T-helper 1 cell treated with Interleukin-12 subunit alpha and Interleukin-12 subunit beta and Interleukin-4 antibody, amounts not matched to agents 30 μg/mL and 1 μg/mL, for 36 hours (primary cell): Measurements from ENCODE around the gene NTMT2.

Source experiments
- H3K27ac Mint-ChIP-seq: one replicate; pipeline ENCODE4 v1.8.0; 2021; ENCODE audit warnings: mild to moderate bottlenecking, mixed read lengths
- H3K27me3 Mint-ChIP-seq: one replicate; pipeline ENCODE4 v1.8.0; 2021; ENCODE audit warnings: low read depth, mixed read lengths
- H3K36me3 Mint-ChIP-seq: one replicate; pipeline ENCODE4 v1.8.0; 2021; ENCODE audit warnings: low read depth, mixed read lengths
- H3K4me1 Mint-ChIP-seq: one replicate; pipeline ENCODE4 v1.8.0; 2021; ENCODE audit warnings: low read depth, mixed read lengths
- H3K4me3 Mint-ChIP-seq: one replicate; pipeline ENCODE4 v1.8.0; 2021; ENCODE audit warnings: mild to moderate bottlenecking, moderate library complexity, mixed read lengths
- H3K9me3 Mint-ChIP-seq: one replicate; pipeline ENCODE4 v1.8.0; 2021; ENCODE audit warnings: mixed read lengths

Gene NTMT2

GRCh38 chr1:170174395-170174794, 28.6 kb downstream of the NTMT2 start:
- no peaks in the 10 kb centered on the region for H3K4me1 Mint-ChIP-seq
- no peak overlapping the region for H3K4me3 Mint-ChIP-seq
- no peaks in the 10 kb centered on the region for H3K27me3 Mint-ChIP-seq
- H3K36me3 Mint-ChIP-seq, result no peaks in the 10 kb centered on the region
- H3K27ac Mint-ChIP-seq, result no peak overlapping the region
- peaks cover 21% of the 10 kb centered on the region for H3K9me3 Mint-ChIP-seq

DNA sequence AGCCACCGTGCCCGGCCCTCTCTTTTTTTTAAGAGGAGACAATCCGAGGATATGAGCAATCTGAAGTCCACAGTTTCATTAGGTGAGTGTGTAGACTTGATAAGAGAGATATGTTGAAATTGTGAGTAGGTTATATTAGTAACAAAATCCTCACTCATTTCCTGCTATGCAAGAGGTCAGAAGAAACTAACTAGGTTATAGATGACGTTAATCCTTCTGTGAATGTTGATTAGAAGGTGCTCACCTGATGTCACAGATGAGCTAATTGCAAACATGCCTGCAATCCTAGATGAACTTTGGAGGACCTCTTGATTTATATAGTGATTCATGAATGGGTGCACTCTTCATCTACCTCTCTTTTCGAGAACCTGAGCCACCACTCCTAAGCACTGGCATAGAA, 29.3 kb downstream of the NTMT2 start:
- H3K9me3 Mint-ChIP-seq, result peaks cover 21% of the 10 kb centered on the region
- no peak overlapping the region for H3K27ac Mint-ChIP-seq
- H3K27me3 Mint-ChIP-seq, result no peaks in the 10 kb centered on the region
- no peaks in the 10 kb centered on the region for H3K36me3 Mint-ChIP-seq
- H3K4me1 Mint-ChIP-seq, result no peaks in the 10 kb centered on the region
- no peak overlapping the region for H3K4me3 Mint-ChIP-seq

GRCh38 chr1:170175484-170175883, 29.7 kb downstream of the NTMT2 start:
- H3K4me3 Mint-ChIP-seq, result no peak overlapping the region
- no peaks in the 10 kb centered on the region for H3K36me3 Mint-ChIP-seq
- H3K4me1 Mint-ChIP-seq, result no peaks in the 10 kb centered on the region
- no peaks in the 10 kb centered on the region for H3K27me3 Mint-ChIP-seq
- H3K9me3 Mint-ChIP-seq, result peaks cover 19% of the 10 kb centered on the region
- no peak overlapping the region for H3K27ac Mint-ChIP-seq

DNA sequence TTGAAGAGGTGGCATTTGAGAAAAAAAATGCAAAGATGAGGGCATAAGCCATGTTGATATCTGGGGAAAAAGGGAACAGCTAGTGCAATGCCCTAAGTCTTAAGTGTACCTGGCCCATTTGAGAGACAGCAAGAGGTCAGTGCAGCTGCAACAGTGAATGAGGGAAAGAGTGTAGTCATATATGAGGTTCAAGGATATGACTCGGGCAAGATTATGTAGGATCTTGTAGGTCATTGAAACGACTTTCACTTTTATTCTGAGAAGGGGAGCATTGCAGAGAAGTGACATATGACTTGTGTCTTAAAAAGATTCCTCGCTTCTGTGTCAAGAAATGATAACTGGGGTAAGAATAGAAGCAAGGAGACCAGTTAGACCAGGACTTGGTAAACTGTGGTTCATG, 31.0 kb downstream of the NTMT2 start:
- Mint-ChIP-seq H3K27me3 (no peaks in the 10 kb centered on the region), H3K27ac (no peak overlapping the region), H3K9me3 (peaks cover 9% of the 10 kb centered on the region), H3K36me3 (no peaks in the 10 kb centered on the region), H3K4me1 (no peaks in the 10 kb centered on the region), H3K4me3 (no peak overlapping the region)

- no peaks in the 10 kb centered on the region for H3K36me3 Mint-ChIP-seq
- H3K9me3 Mint-ChIP-seq, result no peaks in the 10 kb centered on the region
- no peaks in the 10 kb centered on the region for H3K27me3 Mint-ChIP-seq
- no peak overlapping the region for H3K27ac Mint-ChIP-seq
- no peak overlapping the region for H3K4me3 Mint-ChIP-seq
- no peaks in the 10 kb centered on the region for H3K4me1 Mint-ChIP-seq
These were observed 36.7 kb downstream of the NTMT2 start for GRCh38 chr1:170182442-170182841.

- H3K27ac Mint-ChIP-seq, result no peak overlapping the region
- H3K36me3 Mint-ChIP-seq, result peaks cover 2% of the 10 kb centered on the region
- H3K4me1 Mint-ChIP-seq, result no peaks in the 10 kb centered on the region
- no peak overlapping the region for H3K4me3 Mint-ChIP-seq
- H3K9me3 Mint-ChIP-seq, result peaks cover 10% of the 10 kb centered on the region
- no peaks in the 10 kb centered on the region for H3K27me3 Mint-ChIP-seq
These were observed 46.8 kb downstream of the NTMT2 start for GRCh38 chr1:170192546-170192945.

DNA sequence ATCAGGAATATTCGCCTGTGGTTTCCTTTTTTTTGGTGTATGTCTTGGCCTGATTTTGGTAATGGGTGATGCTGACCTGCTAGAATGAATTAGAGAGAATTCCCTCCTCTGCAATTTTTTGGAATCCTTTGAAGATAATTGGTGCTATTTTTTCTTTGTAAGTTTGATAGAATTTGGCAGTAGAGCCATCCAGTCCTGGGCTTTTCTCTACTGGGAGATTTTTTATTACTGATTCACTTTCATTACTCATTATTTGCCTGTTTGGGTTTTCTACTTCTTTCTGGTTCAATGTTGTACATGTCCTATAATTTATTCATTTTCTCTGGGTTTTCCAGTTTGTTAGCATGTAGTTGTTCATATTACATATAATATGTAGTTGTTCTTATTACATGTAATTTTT, 48.7 kb downstream of the NTMT2 start:
- H3K4me3 Mint-ChIP-seq, result no peak overlapping the region
- peaks cover 6% of the 10 kb centered on the region for H3K9me3 Mint-ChIP-seq
- peaks cover 2% of the 10 kb centered on the region for H3K36me3 Mint-ChIP-seq
- no peak overlapping the region for H3K27ac Mint-ChIP-seq
- no peaks in the 10 kb centered on the region for H3K4me1 Mint-ChIP-seq
- H3K27me3 Mint-ChIP-seq, result no peaks in the 10 kb centered on the region

DNA sequence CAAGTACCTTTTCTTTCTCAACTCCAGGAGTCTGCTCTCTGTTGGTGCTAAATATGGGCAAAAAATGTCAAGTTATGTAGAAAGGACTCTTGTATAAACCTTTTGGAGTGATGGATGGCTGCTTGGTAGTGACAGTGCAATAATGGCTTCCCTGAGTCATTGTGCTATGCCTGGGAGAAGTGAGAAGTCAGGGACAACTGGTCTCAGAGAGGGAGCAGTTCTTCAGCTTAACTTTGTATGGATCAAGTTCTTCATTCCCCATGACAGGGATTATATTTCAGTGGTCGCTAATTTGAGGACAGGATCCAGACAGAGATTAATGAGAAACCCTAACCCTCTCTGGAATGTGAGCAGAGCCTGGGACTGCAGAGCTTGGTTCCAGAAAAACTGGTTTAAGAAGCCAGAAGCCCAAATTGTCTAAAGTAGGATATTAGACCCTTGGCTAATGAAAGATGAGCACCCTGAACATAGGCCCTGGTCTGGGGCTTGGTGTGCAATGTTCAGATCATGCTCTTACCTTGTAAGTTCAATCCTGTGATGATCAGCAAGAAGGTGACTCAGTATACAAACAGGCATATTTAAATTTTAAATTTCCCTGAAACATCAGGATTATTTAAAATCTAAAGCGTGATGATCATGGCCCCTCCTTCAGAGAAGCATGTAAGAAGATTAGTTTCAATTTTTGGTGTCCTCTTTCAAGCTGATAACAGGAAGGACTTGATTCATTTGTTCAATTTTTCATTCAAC, 50.9 kb downstream of the NTMT2 start:
- no peaks in the 10 kb centered on the region for H3K9me3 Mint-ChIP-seq
- H3K4me1 Mint-ChIP-seq, result no peaks in the 10 kb centered on the region
- H3K27me3 Mint-ChIP-seq, result no peaks in the 10 kb centered on the region
- no peak overlapping the region for H3K27ac Mint-ChIP-seq
- no peaks in the 10 kb centered on the region for H3K36me3 Mint-ChIP-seq
- no peak overlapping the region for H3K4me3 Mint-ChIP-seq

GRCh38 chr1:170198090-170198489, 52.3 kb downstream of the NTMT2 start:
- Mint-ChIP-seq H3K9me3 (no peaks in the 10 kb centered on the region), H3K4me3 (no peak overlapping the region), H3K27me3 (no peaks in the 10 kb centered on the region), H3K4me1 (no peaks in the 10 kb centered on the region), H3K27ac (no peak overlapping the region), H3K36me3 (no peaks in the 10 kb centered on the region)

- Mint-ChIP-seq H3K36me3 (no peaks in the 10 kb centered on the region), H3K4me3 (no peak overlapping the region), H3K9me3 (no peaks in the 10 kb centered on the region), H3K4me1 (no peaks in the 10 kb centered on the region), H3K27me3 (no peaks in the 10 kb centered on the region), H3K27ac (no peak overlapping the region)
These were observed 52.8 kb downstream of the NTMT2 start for GRCh38 chr1:170198584-170198983.

- H3K4me1 Mint-ChIP-seq, result no peaks in the 10 kb centered on the region
- H3K9me3 Mint-ChIP-seq, result no peaks in the 10 kb centered on the region
- H3K27ac Mint-ChIP-seq, result no peak overlapping the region
- no peaks in the 10 kb centered on the region for H3K27me3 Mint-ChIP-seq
- H3K36me3 Mint-ChIP-seq, result no peaks in the 10 kb centered on the region
- H3K4me3 Mint-ChIP-seq, result no peak overlapping the region
These were observed 54.4 kb downstream of the NTMT2 start for GRCh38 chr1:170200161-170200560.

GRCh38 chr1:170200621-170201397, 55.0 kb downstream of the NTMT2 start:
- Mint-ChIP-seq H3K9me3 (peaks cover under 1% of the 10 kb centered on the region), H3K27me3 (peaks cover 2% of the 10 kb centered on the region), H3K4me3 (no peak overlapping the region), H3K4me1 (no peaks in the 10 kb centered on the region), H3K36me3 (no peaks in the 10 kb centered on the region), H3K27ac (no peak overlapping the region)

DNA sequence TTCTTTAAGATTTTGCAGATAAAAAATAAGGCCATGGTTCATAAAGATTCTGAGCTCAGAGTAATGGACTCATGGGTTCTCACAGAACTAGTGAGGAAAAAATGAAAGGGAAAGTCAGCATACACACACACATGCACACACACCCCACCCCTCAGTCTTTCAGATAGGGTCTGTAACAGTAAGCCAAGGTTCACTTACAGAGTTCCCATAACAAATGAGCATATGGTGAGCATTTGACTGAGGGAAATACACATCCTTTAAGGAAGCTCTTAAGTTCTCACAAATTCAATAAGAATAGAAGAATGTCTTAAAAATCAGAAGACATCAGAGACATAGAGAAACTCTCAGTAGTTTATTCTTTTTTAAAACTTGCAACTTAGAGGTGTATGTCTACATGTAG, 57.9 kb downstream of the NTMT2 start:
- Mint-ChIP-seq H3K36me3 (no peaks in the 10 kb centered on the region), H3K9me3 (peaks cover 10% of the 10 kb centered on the region), H3K4me1 (no peaks in the 10 kb centered on the region), H3K27ac (no peak overlapping the region), H3K4me3 (no peak overlapping the region), H3K27me3 (peaks cover 4% of the 10 kb centered on the region)

DNA sequence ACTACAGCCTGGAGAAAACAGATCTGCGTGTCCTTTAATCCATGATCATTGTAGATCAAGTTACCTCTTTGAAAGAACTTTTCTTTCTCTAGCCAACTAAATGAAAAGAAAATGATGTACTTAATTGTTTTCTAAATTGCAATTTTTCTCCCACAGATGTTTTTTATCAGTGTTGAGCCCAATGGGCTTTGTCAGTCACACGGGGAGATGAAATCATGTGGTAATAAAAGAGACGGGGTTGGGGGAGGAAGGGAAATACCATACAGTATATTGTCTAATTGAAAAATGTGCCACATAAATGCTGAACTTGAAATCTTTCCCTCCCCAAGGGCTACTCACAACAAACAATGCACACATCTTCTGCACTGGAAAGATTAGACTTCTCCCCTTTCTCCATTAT, 58.4 kb downstream of the NTMT2 start:
- no peaks in the 10 kb centered on the region for H3K36me3 Mint-ChIP-seq
- H3K9me3 Mint-ChIP-seq, result peaks cover 10% of the 10 kb centered on the region
- peaks cover 4% of the 10 kb centered on the region for H3K27me3 Mint-ChIP-seq
- H3K4me1 Mint-ChIP-seq, result no peaks in the 10 kb centered on the region
- no peak overlapping the region for H3K4me3 Mint-ChIP-seq
- no peak overlapping the region for H3K27ac Mint-ChIP-seq

- no peaks in the 10 kb centered on the region for H3K4me1 Mint-ChIP-seq
- H3K9me3 Mint-ChIP-seq, result peaks cover 10% of the 10 kb centered on the region
- H3K4me3 Mint-ChIP-seq, result no peak overlapping the region
- no peak overlapping the region for H3K27ac Mint-ChIP-seq
- peaks cover 4% of the 10 kb centered on the region for H3K27me3 Mint-ChIP-seq
- H3K36me3 Mint-ChIP-seq, result no peaks in the 10 kb centered on the region
These were observed 59.5 kb downstream of the NTMT2 start for GRCh38 chr1:170205301-170205700.
